SIG-M5 treated with dmso at 0.1 percent for 504 hours (cell line): ENCODE measurements around the gene GABRR3.
A peak's percentile ranks its signal among the peaks of the same experiment; 100 is the strongest.

Experiments
- DNase-seq: peaks from one replicate; lab custom pipeline; 2025; ENCODE audit not compliant: unreplicated experiment; lab: John Stamatoyannopoulos, UW

Gene GABRR3

DNA sequence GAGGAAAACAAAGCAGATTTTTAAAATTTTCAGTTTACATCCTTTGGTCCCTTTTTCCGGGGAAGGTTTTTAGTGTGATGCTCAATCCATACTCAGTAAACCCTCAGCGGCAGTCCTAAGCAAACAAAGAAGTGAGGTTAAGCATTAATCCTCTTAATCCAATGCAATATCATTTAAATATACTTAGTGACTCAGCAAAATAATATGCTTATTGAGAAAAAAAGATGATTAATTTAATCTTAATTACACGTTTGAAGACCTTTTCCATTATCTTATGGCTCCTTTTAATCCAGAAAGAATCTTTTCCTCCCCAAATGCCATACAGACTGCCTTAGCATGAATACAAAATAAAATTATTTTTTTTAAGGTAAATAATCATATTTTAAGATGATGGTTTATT lies at the start of gene GABRR3:
Gene GABRR3, minus strand, starts transcription at position 108 of the 400 bp plus-strand sequence. CDS start 328 bp downstream, outside the sequence.
- no peak for DNase-seq

GRCh38 chr3:98073486-98073885 lies 38.4 kb upstream of the GABRR3 start:
- DNase-seq: no peak

DNA sequence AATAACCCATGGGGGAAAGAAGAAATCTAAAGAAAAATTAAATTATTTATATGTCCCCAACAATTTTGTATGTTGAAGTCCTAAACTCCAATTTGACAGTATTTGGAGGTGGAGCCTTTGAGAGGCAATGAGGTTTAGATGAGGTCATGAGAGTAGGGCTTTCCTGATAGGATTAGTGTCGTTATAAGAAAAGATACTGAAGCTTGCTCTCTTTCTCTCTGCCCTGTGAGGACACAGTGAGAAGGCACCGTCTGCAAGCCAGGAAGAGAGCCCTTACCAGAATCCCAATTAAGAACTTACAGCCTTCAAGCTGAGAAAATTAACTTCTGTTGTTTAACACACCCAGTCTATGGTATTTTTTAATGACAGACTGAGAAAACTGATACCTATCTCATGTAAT lies 35.7 kb upstream of the GABRR3 start:
- DNase-seq: no peak

DNA sequence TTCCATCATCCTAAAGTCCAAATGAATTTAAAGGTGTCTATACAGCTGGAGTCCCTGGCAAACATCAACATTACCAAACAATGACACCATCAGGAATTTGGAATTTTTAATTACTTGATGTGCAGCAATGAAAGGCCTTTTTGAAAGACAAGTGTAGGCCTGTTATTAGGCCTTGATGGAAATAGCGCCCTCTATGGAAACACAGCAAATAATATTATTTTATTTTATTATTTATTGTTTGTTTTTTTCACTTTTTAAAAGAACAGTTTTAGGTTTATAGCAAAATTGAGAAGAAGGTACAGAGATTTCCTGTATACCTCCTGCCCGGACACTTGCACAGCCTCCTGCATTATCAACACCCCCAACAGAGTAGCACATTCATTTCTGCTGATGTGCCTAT lies 33.7 kb upstream of the GABRR3 start:
- no peak for DNase-seq

DNA sequence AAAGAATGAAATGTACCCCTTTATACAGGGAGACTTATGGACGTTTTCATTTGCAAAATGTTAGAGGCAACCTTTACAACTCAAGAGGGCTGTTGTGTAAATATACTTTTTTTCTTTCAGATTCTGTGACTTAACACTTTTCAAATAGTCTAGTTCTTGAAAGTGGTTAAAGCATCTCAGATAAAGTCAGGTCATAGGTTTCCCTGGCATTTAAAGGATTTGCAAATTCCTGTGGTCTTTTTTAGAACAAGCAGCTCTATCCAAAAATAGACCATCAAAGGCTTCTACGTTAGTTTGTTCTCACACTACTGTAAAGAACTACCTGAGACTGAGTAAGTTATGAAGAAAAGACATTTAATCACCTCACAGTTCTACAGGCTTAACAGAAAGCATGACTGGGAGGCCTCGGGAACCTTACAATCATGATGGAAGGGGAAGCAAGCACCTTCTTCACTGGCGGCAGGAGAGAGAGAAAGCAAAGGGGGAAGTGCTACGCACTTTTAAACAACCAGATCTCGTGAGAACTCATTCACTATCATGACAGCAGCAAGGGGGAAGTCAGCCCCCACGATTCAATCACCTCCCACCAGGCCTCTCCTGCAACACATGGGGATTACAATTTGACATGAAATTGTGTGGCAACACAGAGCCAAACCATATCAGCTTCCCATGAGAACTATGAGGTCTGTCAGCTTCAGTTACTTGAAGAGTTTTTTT lies 23.3 kb upstream of the GABRR3 start:
- no peak for DNase-seq

DNA sequence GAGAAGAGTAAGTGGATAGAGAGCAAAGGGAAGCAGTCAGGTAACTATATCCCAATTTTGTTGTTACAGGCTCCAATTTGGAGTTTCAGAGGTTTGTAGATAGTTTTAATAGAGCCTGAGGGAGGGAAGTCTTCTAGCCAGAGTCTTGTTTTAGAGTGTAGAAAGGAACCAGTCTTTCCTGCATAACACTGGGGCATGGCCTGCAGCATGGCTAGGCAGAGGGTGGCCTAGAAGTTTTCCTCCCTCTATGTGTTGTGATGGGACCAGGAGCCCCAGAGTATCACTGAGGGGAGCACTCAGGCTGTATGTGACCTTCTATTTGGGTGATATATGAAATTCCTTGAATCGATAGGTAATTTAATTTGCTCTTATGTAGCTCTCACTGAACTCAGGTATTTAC lies 22.5 kb upstream of the GABRR3 start:
- no peak for DNase-seq

DNA sequence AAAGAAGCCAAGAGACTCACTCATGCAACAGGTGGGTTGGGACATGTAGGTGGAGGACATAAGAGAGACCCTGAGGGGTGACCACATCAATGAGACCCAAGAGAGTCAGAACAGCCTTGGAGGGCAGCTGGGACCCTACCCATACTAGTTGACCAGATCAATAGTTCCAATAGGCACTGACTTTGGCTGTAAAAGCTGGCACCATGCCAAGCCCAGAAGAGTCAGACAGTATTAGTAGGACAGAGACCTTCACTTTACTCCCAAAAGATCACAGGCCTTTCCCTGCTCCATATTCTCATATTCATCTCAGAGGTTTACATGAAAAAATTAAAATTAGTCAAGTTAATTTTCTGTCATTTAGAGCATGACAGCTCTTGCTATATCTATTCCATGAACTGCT lies 20.9 kb upstream of the GABRR3 start:
- DNase-seq: no peak

DNA sequence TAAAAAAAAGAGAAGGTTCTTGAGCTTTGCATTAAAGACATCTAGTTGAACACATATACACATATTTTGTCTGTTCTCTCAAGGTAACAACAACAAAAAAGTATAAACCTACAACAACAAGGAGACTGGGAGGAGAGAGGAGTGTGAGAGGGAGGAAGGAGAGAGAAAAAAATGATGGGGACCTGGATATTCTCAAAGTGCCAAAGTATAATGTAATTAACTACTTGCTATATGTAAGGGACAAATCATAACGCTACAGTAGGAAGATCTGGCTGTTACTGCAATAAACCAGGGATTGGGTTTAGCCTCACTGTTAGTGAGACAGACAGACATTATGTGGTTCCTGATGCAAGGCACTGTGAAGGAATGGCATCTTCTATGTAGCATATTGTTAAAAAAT lies 14.2 kb upstream of the GABRR3 start:
- no peak for DNase-seq

DNA sequence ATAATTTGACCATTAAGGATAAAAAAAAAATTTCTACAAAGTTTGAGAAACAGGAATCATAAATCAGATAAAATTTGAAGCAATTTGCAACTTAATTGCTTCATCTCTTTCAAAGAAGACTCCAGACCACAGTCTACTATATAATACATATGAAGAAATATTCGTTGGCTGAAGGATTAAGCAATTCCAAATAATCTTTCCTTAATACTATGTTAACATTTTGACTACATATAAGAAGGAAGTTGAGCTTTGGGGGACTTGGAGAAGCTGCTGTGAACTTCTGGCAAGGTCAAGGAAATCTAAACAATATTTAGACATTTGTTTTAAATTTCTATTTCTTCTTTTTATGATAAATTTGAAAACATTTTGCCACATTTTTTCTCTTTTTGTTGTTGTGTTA lies 13.5 kb upstream of the GABRR3 start:
- peak; percentile 22 for DNase-seq

DNA sequence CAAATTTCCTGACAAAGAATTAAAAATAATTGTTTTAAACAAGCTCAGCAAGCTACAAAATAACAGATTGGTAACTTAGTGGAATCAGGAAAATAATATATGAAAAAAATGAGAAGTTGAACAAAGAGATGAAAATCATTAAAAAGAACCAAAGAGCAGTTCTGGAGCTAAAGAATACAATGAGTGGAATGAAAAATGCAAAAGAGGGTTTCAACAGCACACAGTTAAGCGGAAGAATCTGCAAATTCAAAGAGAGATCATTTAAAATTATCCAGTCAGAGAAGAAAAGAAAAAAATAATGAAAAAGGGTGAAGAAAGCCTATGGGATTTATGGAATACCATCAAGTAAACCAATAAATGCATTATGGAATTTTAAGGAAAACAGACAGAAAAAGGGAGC lies 6.2 kb upstream of the GABRR3 start:
- no peak for DNase-seq

DNA sequence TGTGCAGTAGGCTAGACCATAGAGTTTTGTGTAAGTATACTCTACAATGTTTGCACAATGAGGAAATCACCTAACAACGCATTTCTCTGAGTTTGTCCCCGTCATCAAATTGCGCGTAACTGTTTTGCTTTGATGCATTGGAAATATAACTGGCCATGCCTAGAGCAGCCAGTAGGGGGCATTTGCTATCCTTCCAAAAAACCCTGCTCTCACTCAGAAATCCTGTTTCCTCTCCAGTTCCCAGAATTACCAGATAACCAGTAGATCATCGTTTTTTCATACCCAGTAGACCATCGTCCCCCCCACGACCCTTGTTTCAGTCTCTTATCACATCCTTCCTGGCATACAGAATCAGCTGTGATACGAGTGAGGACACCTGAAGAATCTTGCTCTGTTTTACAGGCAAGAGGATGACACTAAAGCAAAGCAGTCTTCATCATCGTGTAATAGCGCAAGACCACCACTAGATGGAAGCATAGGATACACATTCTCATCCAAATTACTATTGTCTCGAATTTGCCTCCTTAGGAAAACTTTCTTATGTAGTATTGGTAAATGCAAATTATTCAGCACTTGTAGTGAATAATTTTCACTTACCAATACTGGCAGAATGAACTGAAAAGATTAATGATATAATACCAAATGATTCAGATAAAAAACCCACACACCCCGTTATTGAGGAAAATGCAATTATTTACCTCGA lies 4.4 kb upstream of the GABRR3 start:
- peak; percentile 91 for DNase-seq

GRCh38 chr3:98038876-98039275 lies 3.8 kb upstream of the GABRR3 start:
- no peak for DNase-seq

- DNase-seq: no peak
Observed at GRCh38 chr3:98038286-98038685, 3.2 kb upstream of the GABRR3 start.

GRCh38 chr3:98034486-98034885 lies 629 bp downstream of the GABRR3 start:
- DNase-seq: no peak

DNA sequence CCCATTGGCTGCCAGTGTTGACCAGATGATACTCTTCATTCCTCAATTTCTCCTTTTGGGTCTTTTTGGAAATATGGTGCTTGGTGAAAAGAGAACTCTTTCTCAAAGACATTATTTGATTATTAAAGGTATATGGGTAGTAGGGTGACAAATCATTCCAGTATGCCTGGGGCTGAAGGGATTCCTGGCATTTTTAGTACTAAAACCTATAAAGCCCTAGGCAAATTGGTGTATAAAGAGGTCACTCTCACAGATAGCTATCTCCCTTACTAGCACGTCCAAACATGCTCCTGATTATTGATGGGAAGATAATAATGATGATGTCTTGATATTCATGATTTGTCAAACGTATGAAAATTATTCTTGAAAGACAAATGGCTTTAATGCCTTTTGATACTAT lies 1.1 kb downstream of the GABRR3 start:
- no peak for DNase-seq

- DNase-seq: no peak
Observed at GRCh38 chr3:98032904-98033303, 2.2 kb downstream of the GABRR3 start.

DNA sequence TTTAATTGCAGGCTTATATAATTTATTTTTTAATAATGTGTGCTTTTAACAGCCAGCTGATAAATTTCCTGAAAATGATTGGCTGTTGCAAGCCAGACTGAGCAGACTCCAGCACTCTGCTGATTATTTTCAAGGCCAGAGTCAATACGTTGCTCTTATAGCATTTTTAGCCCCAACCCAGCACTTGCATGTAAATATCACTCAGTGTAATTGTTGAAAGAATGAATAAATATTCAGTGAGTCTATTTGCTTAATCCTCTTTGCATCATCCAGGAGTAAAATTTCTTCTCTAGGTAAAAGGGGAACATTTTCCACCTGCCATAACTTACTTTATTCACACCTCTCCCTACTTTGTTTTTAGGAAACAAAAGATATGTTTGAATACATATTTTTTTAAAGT lies 2.9 kb downstream of the GABRR3 start:
- DNase-seq: no peak

DNA sequence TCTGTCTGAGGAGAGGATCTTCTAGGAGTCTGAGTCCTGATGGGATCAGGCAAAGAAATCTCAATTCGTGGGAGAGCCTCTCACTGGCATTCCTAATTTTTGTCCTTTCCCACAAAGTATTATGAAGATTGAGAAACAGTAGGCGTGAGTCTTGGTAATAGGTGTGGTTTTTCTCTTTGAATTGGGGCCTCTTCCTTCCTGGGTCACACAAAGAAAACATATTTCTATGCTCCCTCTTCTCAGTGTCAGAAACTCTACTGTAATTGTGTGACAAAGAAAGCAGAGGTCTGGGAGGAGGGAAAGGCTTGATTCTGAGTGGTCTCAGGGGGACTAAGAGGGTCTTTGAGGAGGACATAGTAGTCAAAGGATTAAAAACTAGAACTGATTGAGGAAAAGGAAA lies 6.0 kb downstream of the GABRR3 start:
- no peak for DNase-seq

DNA sequence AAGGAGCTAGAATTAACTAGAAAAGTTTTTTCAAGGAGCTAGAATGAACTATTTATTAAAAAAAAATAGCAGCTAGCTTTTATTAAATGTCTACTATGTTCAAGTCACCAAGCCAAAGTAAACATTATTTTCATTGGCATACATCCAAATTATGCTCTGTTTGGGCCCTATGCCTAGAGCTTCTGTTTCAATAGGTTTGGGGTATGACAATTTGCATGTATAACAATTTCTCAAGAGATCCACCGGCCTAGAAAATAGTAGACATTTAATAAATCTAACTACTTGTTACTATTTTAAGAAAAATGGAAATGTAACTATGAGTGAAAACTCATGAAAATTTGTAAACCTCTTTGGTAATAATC lies 8.0 kb downstream of the GABRR3 start:
- no peak for DNase-seq

GRCh38 chr3:98026425-98027084 lies 8.6 kb downstream of the GABRR3 start:
- DNase-seq: no peak

- no peak for DNase-seq
Observed at GRCh38 chr3:98025392-98025945, 9.6 kb downstream of the GABRR3 start.
